Vagina (tissue), 2 donors: ENCODE measurements around the gene C16orf74.

ENCODE experiments used
- POLR2A ChIP-seq, 2 donors: fragments of 450-650 bp; IDR thresholded peaks; one replicate each; pipeline ENCODE4 v1.6.1; 2017; ENCODE audit warnings: antibody characterized with exemption in 2 of 2, mild to moderate bottlenecking in 2 of 2, moderate library complexity in 2 of 2
- POLR2AphosphoS5 ChIP-seq, 2 donors: sonication (generic); formaldehyde crosslinking; IDR thresholded peaks; one replicate each; pipeline ENCODE4 v1.9.0; 2017; ENCODE audit warnings: antibody characterized with exemption in 2 of 2, mild to moderate bottlenecking in 2 of 2, low read depth in 1 of 2; ENCODE audit not compliant: insufficient read depth in 1 of 2
- TF ChIP-seq, protein P1 (sequence below), 3 experiments: fragments of 450-650 bp in 2 of 3; fragments of 200-600 bp in 1 of 3; sonication (generic) in 1 of 3; IDR thresholded peaks; one replicate each; pipeline ENCODE4 v1.5.1; 2017 to 2019; ENCODE audit warnings: antibody characterized with exemption in 3 of 3, mild to moderate bottlenecking in 2 of 3, moderate library complexity in 2 of 3

- TF ChIP-seq, protein P1, sequence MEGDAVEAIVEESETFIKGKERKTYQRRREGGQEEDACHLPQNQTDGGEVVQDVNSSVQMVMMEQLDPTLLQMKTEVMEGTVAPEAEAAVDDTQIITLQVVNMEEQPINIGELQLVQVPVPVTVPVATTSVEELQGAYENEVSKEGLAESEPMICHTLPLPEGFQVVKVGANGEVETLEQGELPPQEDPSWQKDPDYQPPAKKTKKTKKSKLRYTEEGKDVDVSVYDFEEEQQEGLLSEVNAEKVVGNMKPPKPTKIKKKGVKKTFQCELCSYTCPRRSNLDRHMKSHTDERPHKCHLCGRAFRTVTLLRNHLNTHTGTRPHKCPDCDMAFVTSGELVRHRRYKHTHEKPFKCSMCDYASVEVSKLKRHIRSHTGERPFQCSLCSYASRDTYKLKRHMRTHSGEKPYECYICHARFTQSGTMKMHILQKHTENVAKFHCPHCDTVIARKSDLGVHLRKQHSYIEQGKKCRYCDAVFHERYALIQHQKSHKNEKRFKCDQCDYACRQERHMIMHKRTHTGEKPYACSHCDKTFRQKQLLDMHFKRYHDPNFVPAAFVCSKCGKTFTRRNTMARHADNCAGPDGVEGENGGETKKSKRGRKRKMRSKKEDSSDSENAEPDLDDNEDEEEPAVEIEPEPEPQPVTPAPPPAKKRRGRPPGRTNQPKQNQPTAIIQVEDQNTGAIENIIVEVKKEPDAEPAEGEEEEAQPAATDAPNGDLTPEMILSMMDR (IDR thresholded peaks at IDR 0.05), result no peak
- TF ChIP-seq POLR2AphosphoS5 (IDR thresholded peaks at IDR 0.05; ENCODE audit: insufficient read depth in 1 of 2, low read depth in 1 of 2), result no peak
- no peak for TF ChIP-seq POLR2A (IDR thresholded peaks at IDR 0.05)
These were observed 42.6 kb downstream of the C16orf74 start for GRCh38 chr16:85708338-85708737.
